Kidney (tissue), 14 donors: ENCODE measurements around the gene ERC2. TPM values are rescaled to one million over a fixed set of nuclear protein-coding genes. Genes with fewer than 3 reads are reported as not detected.
"Not testable (repeated sequence)": the region's sequence is repeated elsewhere in the genome, so short reads cannot be mapped to it uniquely, and the experiment has no call there.

ENCODE experiments used
- DNase-seq, 5 donors: peaks; one replicate each; pipeline ENCODE4 v3.0.0-alpha.2; 2013 to 2020
- FAIRE-seq: peaks from 2 replicates; lab custom pipeline; 2012; peaks lifted over from hg19 to GRCh38; lab: Jason Lieb, UNC
- H3K27ac ChIP-seq, 2 donors: one replicate each; pipeline ENCODE4 v1.7.0; 2013; ENCODE audit warnings: low read depth in 2 of 2, low read length in 2 of 2, inconsistent platforms in 1 of 2
- H3K27me3 ChIP-seq: one replicate; pipeline ENCODE4 v1.7.1; 2013; ENCODE audit warnings: low read length, inconsistent platforms; ENCODE audit not compliant: control insufficient read depth, insufficient read depth
- H3K36me3 ChIP-seq, 3 donors: one replicate each; pipeline versions ENCODE4 v1.7.0 to v1.7.1; 2013; ENCODE audit warnings: low read length in 3 of 3, control low read depth in 1 of 3, inconsistent platforms in 1 of 3; ENCODE audit not compliant: insufficient read depth in 3 of 3, control insufficient read depth in 2 of 3
- H3K4me1 ChIP-seq, 3 donors: one replicate each; pipeline versions ENCODE4 v1.7.0 to v1.7.1; 2013; ENCODE audit warnings: low read length in 3 of 3, inconsistent platforms in 1 of 3, low read depth in 1 of 3; ENCODE audit not compliant: control insufficient read depth in 2 of 3, insufficient read depth in 2 of 3
- H3K4me3 ChIP-seq, 3 donors: one replicate each; pipeline versions ENCODE4 v1.7.0 to v1.8.1; 2013; ENCODE audit warnings: low read length in 3 of 3, control low read depth in 1 of 3, inconsistent platforms in 1 of 3
- H3K9ac ChIP-seq, 3 donors: one replicate each; pipeline versions ENCODE4 v1.7.0 to v1.7.1; 2013; ENCODE audit warnings: low read length in 3 of 3, control low read depth in 1 of 3, inconsistent platforms in 1 of 3
- H3K9me3 ChIP-seq, 3 donors: one replicate each; pipeline versions ENCODE4 v1.7.0 to v1.7.1; 2013; ENCODE audit warnings: low read length in 3 of 3, control low read depth in 1 of 3, inconsistent platforms in 1 of 3; ENCODE audit not compliant: control insufficient read depth in 2 of 3, insufficient read depth in 1 of 3
- intact Hi-C: fragments of 100-400 bp; cut with DNase I; formaldehyde crosslinking; loops from one replicate; pipeline ENCODE4 v1.11.1; 2022
- polyA plus RNA-seq: library from polyadenylated mRNA; stranded (reverse); fragments of 350-450 nt; fragmentation: Illumina TruSeq; extraction: RNeasy Lipid Tissue Mini Kit (QIAGEN cat#74804); gene quantifications from one replicate; pipeline ENCODE4 v1.2.3, GENCODE V29; 2014; ENCODE audit warnings: low read depth, low replicate concordance; ENCODE audit not compliant: insufficient read depth
- total RNA-seq: library from RNA; stranded (reverse); fragmentation: NEBNext Ultra II Directional; extraction: Animal tissue kit (Norgen Biotek cat#: 25700); gene quantifications from one replicate; pipeline ENCODE4 v1.2.1, GENCODE V29; 2021
- TF ChIP-seq, protein P1 (sequence below): IDR thresholded peaks from 3 replicates; pipeline ENCODE4 v1.5.1; 2012; ENCODE audit warnings: mild to moderate bottlenecking, moderate library complexity, borderline replicate concordance; ENCODE audit not compliant: insufficient read depth; ENCODE audit errors: extremely low read depth
- donor health status: control.
- donor health status: control.
- donor health status: control.
- donor health status: control.
- donor health status: control.
- donor health status: DM: yes; HTN: yes; CAD: no.
- donor health status: Normal renal cell carcinoma (clear cell type).

Gene ERC2
- total and polyA plus RNA-seq, 2 donors from 2014 or later: 0.92 to 3.8 TPM

DNA sequence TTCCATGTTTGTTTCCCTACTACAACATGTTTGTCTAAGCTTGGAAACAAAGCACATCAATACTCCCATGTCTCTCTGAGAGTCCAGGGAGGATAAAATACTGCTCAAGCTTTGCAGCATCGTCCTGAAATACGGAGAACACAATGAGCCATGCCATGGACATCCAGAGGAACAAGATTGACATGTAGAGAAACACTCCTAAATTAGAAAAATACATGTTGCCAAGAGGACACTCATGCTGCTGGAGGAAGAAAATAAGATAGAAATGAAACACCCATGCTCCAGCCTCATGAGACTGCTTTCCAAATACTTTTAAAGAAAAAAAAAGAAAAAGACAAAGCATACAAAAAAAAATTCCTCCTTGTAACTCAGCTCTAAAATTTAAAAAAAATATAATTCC, 387.0 kb downstream of the ERC2 start:
- no peak overlapping the region for H3K9ac ChIP-seq
- no peaks in the 10 kb centered on the region for H3K4me1 ChIP-seq
- FAIRE-seq: no peak
- no peak overlapping the region for H3K27ac ChIP-seq
- no peaks in the 10 kb centered on the region for H3K9me3 ChIP-seq
- no peaks in the 10 kb centered on the region for H3K36me3 ChIP-seq
- DNase-seq: no peak
- H3K4me3 ChIP-seq: no peak overlapping the region
- intact Hi-C loops: no loop called here
- no peaks in the 10 kb centered on the region for H3K27me3 ChIP-seq
- TF ChIP-seq, protein P1, sequence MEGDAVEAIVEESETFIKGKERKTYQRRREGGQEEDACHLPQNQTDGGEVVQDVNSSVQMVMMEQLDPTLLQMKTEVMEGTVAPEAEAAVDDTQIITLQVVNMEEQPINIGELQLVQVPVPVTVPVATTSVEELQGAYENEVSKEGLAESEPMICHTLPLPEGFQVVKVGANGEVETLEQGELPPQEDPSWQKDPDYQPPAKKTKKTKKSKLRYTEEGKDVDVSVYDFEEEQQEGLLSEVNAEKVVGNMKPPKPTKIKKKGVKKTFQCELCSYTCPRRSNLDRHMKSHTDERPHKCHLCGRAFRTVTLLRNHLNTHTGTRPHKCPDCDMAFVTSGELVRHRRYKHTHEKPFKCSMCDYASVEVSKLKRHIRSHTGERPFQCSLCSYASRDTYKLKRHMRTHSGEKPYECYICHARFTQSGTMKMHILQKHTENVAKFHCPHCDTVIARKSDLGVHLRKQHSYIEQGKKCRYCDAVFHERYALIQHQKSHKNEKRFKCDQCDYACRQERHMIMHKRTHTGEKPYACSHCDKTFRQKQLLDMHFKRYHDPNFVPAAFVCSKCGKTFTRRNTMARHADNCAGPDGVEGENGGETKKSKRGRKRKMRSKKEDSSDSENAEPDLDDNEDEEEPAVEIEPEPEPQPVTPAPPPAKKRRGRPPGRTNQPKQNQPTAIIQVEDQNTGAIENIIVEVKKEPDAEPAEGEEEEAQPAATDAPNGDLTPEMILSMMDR: no peak

DNA sequence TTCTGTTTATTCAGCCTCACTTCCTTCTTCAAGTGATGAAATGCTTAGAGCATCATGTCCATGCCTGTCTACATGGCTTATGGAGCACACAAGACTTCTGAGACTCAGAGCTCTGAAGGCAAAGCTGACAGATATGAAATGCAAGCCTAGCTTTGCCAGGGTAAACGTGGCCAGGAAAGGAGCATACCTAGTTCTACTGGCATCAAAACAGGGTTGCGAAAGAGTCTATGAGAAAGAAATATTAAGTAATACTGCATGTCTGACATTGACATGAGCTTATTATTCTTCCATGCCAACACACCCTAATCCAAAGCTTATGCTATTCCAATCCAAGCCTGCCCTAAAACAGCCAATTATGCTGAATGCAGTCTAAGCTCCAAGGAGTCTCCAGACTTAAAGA, 391.5 kb downstream of the ERC2 start:
- H3K36me3 ChIP-seq: no peaks in the 10 kb centered on the region
- H3K27ac ChIP-seq: no peak overlapping the region
- TF ChIP-seq, protein P1: no peak
- no peaks in the 10 kb centered on the region for H3K27me3 ChIP-seq
- no peak overlapping the region for H3K9ac ChIP-seq
- no peak overlapping the region for H3K4me3 ChIP-seq
- intact Hi-C loops: no loop called here
- H3K9me3 ChIP-seq: no peaks in the 10 kb centered on the region
- no peaks in the 10 kb centered on the region for H3K4me1 ChIP-seq
- no peak for DNase-seq
- no peak for FAIRE-seq

DNA sequence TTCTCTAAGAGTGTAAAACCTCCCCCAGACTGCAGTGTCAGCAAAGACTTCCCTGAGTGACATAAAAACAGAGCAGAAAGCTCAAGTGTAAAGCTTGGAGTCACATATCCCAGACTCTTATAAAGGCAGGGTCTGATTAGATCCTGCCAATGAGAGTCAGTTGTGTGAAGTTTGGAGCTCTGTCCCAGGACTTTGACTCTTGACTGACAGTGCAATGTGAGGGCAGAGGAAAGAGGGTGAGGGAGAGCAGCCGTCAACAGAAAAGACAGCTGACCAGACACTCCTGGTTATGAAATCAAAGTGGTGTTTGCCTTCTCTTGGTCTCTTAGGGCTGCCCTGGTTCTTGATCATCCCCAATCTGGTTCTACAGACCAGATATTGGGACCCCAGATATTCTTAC, 393.2 kb downstream of the ERC2 start:
- Histone ChIP-seq H3K4me1 (no peaks in the 10 kb centered on the region), H3K36me3 (no peaks in the 10 kb centered on the region), H3K4me3 (no peak overlapping the region), H3K27me3 (no peaks in the 10 kb centered on the region), H3K9me3 (no peaks in the 10 kb centered on the region), H3K9ac (no peak overlapping the region), H3K27ac (no peak overlapping the region)
- DNase-seq (no peak), FAIRE-seq (no peak)
- TF ChIP-seq, protein P1: no peak
- intact Hi-C loops: no loop called here

DNA sequence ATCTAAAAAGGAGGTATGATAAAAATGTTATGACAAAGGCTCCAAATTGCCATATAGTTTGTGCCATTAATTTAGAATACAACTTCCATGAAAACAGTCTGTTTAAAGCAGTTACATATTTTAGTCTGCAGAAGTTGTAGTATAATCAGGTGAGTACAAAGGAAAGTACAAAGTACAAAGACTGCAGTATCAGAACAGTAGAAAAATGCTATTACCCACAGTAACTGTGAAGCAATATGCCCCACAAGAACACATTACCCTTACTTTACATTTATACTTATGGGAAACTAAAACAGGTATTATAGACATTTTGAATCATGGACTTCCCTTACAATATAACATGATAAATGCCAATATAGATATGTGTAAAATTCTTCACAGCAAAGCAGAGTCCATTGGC, 398.5 kb downstream of the ERC2 start:
- DNase-seq (no peak), FAIRE-seq (peak; percentile 11)
- Histone ChIP-seq H3K9ac (no peak overlapping the region), H3K9me3 (no peaks in the 10 kb centered on the region), H3K27me3 (no peaks in the 10 kb centered on the region), H3K27ac (no peak overlapping the region), H3K4me1 (no peaks in the 10 kb centered on the region), H3K4me3 (no peak overlapping the region), H3K36me3 (no peaks in the 10 kb centered on the region)
- TF ChIP-seq, protein P1: no peak
- intact Hi-C loops: no loop called here

DNA sequence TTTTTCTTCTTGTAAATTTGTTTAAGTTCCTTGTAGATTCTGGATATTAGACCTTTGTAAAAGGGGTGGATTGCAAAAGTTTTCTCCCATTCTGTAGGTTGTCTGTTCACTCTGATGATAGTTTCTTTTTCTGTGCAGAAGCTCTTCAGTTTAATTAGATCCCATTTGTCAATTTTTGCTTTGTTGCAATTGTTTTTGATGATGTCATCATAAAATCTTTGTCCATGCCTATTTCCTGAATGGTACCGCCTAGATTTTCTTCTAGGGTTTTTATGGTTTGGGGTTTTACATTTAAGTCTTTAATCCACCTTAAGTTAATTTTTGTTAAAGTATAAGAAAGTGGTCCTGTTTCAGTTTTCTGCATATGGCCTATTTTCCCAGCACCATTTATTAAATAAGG, 401.9 kb downstream of the ERC2 start:
- intact Hi-C loops, H3K27me3 ChIP-seq, H3K4me3 ChIP-seq, FAIRE-seq, H3K27ac ChIP-seq, H3K9me3 ChIP-seq, H3K4me1 ChIP-seq, H3K36me3 ChIP-seq, DNase-seq, H3K9ac ChIP-seq: not testable (repeated sequence)
